Large intestine (tissue), 3 donors: ENCODE data around the gene PCBP3. TPM values are rescaled to one million over a fixed set of nuclear protein-coding genes. Genes with fewer than 3 reads are reported as not detected.

ENCODE experiments used
- DNase-seq, 2 donors: peaks; one replicate each; pipeline versions ENCODE4 v3.0.0 to v3.0.0-alpha.2; 2013
- H3K27ac ChIP-seq: one replicate; pipeline ENCODE4 v1.5.1; 2013; ENCODE audit warnings: low read length
- H3K27me3 ChIP-seq: 2 replicates; pipeline ENCODE4 v1.6.1; 2013; ENCODE audit warnings: low read length; ENCODE audit not compliant: control insufficient read depth, insufficient read depth
- H3K36me3 ChIP-seq: 2 replicates; pipeline ENCODE4 v1.6.1; 2013; ENCODE audit warnings: low read length; ENCODE audit not compliant: control insufficient read depth, insufficient read depth
- H3K4me1 ChIP-seq: one replicate; pipeline ENCODE4 v1.6.1; 2013; ENCODE audit warnings: low read length; ENCODE audit not compliant: control insufficient read depth, insufficient read depth
- H3K4me3 ChIP-seq: one replicate; pipeline ENCODE4 v1.5.1; 2013; ENCODE audit warnings: low read length
- H3K9me3 ChIP-seq: one replicate; pipeline ENCODE4 v1.6.1; 2013; ENCODE audit warnings: mild to moderate bottlenecking, low read depth, low read length, moderate library complexity; ENCODE audit not compliant: control insufficient read depth
- WGBS: methylation state at CpG from one replicate; pipeline ENCODE4 v1.1.5; 2013; ENCODE audit warnings: low lambda C conversion rate; ENCODE audit not compliant: insufficient coverage; 5-methylcytosine and 5-hydroxymethylcytosine counted together
- polyA plus RNA-seq: library from polyadenylated mRNA; unstranded; fragments of 120-200 nt; gene quantifications from one replicate; pipeline ENCODE4 v1.2.1, GENCODE V29; 2013

The PCBP3 gene
- polyA plus RNA-seq, 1 donor, result 7.4 TPM

DNA sequence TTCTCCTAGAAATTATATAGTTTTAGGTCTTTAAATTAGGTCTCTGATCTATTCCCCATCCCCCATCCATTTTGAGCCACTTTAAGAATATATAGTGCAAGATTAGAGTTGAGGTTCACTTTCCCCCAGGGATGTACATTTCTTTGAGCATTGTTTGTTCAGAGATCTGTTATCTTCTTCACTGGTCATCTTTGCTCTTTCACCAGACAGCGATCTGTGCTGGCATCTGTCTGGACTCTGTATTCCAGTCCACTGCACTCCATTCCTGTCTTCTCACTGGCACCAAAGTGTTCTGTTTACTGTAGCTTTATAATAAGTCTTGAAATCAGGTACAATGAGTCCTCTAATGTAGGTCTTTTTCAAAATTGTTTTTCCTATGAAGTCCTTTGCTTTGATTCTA, 112.5 kb downstream of the PCBP3 start:
- DNase-seq, result no peak
- H3K27ac ChIP-seq, result no peak overlapping the region
- 50% methylated on average over 1 of the region's 1 CpG for WGBS

GRCh38 chr21:45756669-45757068, 113.1 kb downstream of the PCBP3 start:
- Histone ChIP-seq H3K4me1 (no peaks in the 10 kb centered on the region), H3K27ac (no peak overlapping the region), H3K36me3 (no peaks in the 10 kb centered on the region), H3K27me3 (no peaks in the 10 kb centered on the region), H3K4me3 (no peak overlapping the region), H3K9me3 (no peaks in the 10 kb centered on the region)
- WGBS, result 92% methylated on average over 2 of the region's 2 CpGs
- no peak for DNase-seq

More for the DNA sequence above, 112.5 kb downstream of the PCBP3 start:
- Histone ChIP-seq H3K36me3 (no peaks in the 10 kb centered on the region), H3K9me3 (no peaks in the 10 kb centered on the region), H3K4me1 (no peaks in the 10 kb centered on the region), H3K27me3 (no peaks in the 10 kb centered on the region), H3K4me3 (no peak overlapping the region)

DNA sequence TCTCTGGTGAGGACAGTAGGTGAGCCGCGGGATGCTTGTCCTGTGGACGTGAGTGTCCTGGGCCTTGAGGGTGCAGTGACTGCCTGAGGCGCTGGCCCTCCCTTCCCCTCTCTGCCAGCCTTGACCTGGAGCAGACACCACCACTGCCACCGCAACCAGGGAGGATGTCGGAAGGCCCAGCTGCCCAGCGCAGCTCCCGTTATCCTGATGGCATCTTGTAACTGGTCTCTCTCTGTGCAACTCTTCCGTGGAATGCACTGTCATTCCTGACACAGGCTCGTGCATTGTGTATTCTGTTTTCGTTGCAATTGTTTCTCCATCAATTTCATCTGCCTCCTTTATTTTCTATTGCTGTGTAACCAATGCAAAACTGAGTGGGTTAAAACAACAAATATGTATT, 118.2 kb downstream of the PCBP3 start:
- H3K9me3 ChIP-seq, result no peaks in the 10 kb centered on the region
- no peak overlapping the region for H3K27ac ChIP-seq
- no peak for DNase-seq
- 100% methylated on average over 1 of the region's 11 CpGs for WGBS
- no peaks in the 10 kb centered on the region for H3K36me3 ChIP-seq
- peaks cover 3% of the 10 kb centered on the region for H3K4me1 ChIP-seq
- H3K4me3 ChIP-seq, result no peak overlapping the region
- H3K27me3 ChIP-seq, result no peaks in the 10 kb centered on the region

DNA sequence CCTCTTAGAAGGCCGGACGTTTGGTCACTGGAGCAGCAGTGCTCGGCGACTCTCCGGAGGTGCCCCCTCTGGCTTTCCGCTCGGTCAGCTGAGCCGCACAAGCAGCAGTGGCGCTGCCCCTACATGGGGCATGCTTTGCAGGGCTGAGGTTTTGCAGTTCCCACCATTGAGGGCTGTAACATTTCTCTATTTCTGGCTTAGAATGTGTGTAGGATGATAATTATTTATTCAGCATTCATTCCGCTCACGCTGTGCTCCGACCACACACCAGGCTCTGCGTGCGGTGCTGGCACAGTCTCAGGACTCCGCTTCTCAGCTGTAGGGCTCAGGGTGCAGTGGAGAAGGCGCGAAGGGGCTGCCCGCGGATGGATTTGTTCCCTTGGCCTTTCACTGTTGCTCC, 119.5 kb downstream of the PCBP3 start:
- peak in 1 of 2 donors; percentile 17 for DNase-seq
- no peaks in the 10 kb centered on the region for H3K36me3 ChIP-seq
- H3K4me1 ChIP-seq, result peaks cover 8% of the 10 kb centered on the region
- no peak overlapping the region for H3K4me3 ChIP-seq
- H3K27me3 ChIP-seq, result no peaks in the 10 kb centered on the region
- H3K9me3 ChIP-seq, result no peaks in the 10 kb centered on the region
- no CpG with 5 or more reads among the region's 19 CpGs for WGBS
- H3K27ac ChIP-seq, result peak overlapping the region; percentile 40

DNA sequence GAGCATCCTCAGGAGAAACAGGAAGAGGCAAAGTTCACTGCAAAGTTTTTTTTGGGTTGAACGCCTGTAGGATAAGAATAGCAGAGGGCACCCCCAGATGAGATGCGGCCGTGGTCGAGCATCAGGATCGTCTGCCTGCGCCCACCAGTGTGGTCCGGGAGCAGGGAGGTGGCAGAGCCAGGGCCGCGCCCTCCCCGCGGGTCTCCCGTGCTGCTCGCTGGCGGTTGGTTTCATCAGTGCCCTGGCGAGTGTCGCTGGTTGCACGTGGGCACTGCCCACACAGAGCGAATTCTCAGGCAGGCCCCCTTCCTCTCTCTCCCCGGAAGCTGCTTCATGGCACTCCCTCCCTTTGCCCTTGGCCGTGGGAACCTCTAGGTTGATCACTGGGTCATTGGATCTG, 120.0 kb downstream of the PCBP3 start:
- Histone ChIP-seq H3K4me3 (no peak overlapping the region), H3K4me1 (peaks cover 8% of the 10 kb centered on the region), H3K27me3 (no peaks in the 10 kb centered on the region), H3K36me3 (no peaks in the 10 kb centered on the region), H3K9me3 (no peaks in the 10 kb centered on the region), H3K27ac (peak overlapping the region; percentile 40)
- WGBS, result no CpG with 5 or more reads among the region's 20 CpGs
- DNase-seq, result no peak

GRCh38 chr21:45764792-45765191, 121.3 kb downstream of the PCBP3 start:
- DNase-seq, result no peak
- H3K27ac ChIP-seq, result no peak overlapping the region
- no peaks in the 10 kb centered on the region for H3K9me3 ChIP-seq
- peaks cover 8% of the 10 kb centered on the region for H3K4me1 ChIP-seq
- H3K36me3 ChIP-seq, result no peaks in the 10 kb centered on the region
- no peak overlapping the region for H3K4me3 ChIP-seq
- no CpG with 5 or more reads among the region's 9 CpGs for WGBS
- no peaks in the 10 kb centered on the region for H3K27me3 ChIP-seq

DNA sequence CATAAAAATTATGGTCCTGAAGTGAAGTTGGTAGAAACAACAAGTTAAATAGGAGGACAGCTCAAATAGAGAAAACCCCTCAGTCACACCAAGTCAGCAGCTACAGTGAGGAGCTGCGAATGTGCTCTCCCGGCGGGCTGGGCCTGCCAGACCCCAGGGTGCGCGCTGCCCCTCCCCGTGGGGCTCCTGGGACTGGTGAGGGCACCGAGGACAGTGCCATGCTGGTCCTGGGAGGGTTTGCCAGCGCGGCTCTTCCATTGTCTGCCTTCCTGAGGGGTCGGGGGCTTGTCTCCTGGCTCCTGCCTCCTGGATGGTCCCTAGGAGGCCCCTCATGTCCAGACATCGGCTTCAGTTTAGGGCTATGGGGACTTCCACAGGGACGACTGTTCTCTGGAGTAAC, 121.8 kb downstream of the PCBP3 start:
- Histone ChIP-seq H3K36me3 (no peaks in the 10 kb centered on the region), H3K4me1 (peaks cover 8% of the 10 kb centered on the region), H3K27me3 (no peaks in the 10 kb centered on the region), H3K4me3 (no peak overlapping the region), H3K9me3 (no peaks in the 10 kb centered on the region), H3K27ac (no peak overlapping the region)
- no peak for DNase-seq
- no CpG with 5 or more reads among the region's 12 CpGs for WGBS

DNA sequence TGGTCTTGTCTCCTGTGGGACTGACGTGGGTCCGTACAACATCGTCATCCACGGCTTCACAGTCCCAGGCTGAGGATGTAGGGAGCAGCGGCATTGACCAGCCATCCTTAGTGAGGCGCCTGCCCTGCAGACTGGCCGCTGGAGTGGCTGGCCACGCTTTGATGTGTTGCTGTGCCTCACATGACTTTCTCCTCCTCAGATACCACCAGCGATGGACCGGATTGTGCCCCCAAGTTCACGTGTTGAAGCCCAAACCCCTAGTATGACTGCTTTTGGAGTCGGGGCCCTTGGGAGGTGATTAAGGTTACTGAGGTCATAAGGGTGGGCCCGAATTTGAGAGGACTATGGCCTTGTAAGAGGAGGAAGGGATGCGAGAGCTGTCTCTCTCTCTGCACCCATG, 122.5 kb downstream of the PCBP3 start:
- WGBS, result no CpG with 5 or more reads among the region's 14 CpGs
- Histone ChIP-seq H3K27me3 (no peaks in the 10 kb centered on the region), H3K9me3 (no peaks in the 10 kb centered on the region), H3K4me3 (no peak overlapping the region), H3K27ac (no peak overlapping the region), H3K36me3 (no peaks in the 10 kb centered on the region), H3K4me1 (peaks cover 8% of the 10 kb centered on the region)
- DNase-seq, result no peak

DNA sequence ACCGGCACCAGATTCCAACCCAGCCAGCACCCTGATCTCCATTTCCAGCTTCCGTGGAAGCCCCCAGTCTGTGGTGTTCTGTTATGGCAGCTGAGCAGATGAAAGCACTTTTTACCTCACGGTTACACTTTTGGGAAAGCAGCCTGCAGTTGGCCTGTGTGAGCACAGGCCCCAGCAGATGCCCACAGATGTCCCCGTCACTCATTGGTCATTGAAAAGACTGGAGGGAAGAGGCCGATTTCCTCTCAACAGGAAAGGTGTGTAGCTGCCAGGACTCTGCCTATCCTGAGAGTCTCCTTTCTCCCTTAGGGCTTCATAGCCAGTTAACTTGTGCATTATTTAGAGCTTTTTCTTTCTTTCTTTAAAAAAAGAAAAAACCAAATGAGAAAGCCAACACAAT, 123.0 kb downstream of the PCBP3 start:
- Histone ChIP-seq H3K4me3 (no peak overlapping the region), H3K9me3 (no peaks in the 10 kb centered on the region), H3K27ac (no peak overlapping the region), H3K4me1 (peaks cover 8% of the 10 kb centered on the region), H3K27me3 (no peaks in the 10 kb centered on the region), H3K36me3 (no peaks in the 10 kb centered on the region)
- WGBS, result no CpG with 5 or more reads among the region's 5 CpGs
- DNase-seq, result no peak

DNA sequence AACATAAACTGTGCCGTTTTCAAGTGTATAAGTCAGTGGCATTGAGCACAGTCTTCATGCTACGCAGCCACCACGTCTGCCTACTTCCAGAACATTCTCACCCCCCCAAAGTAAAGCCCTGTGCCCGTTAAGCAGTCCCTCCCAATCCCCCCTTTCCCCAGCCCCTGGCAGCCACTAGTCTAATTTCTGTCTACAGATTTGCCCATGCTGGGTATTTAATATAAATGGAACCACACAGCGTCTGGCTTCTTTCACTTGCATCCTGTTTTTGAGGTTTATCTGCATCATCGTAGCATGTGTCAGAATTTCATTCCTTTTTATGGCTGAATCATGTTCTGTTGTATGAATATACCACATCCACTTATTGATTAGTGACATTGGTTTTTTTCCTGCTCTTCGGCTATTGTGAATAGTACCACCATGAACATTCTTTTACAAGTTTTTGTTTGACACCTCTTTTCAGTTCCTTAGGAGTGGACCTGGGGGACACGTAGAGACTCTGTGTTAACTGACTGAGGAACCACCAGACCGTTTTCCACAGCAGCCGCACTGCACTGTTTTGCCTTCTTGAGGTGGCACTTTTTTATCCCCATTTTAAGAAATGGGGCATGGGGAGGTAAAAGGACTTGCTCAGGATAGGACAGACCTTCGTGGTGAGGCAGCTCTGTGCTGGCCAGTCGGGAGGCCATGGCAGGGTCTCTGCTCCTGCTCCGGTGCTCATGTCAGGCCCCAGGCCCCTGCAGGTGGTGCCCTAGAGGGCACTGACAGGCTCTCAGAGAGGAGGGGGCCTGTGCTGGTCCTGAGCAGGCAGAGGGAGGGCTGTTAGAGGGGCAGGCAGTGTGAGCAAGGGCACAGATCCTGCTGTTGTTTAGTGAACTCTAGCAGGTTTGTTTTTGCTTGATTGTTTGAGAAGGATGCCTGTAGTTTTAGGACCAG, 123.8 kb downstream of the PCBP3 start:
- H3K36me3 ChIP-seq, result no peaks in the 10 kb centered on the region
- peaks cover 8% of the 10 kb centered on the region for H3K4me1 ChIP-seq
- peak overlapping the region; percentile 51 for H3K27ac ChIP-seq
- DNase-seq, result no peak
- WGBS, result 92% methylated on average over 2 of the region's 13 CpGs
- H3K4me3 ChIP-seq, result no peak overlapping the region
- H3K9me3 ChIP-seq, result no peaks in the 10 kb centered on the region
- no peaks in the 10 kb centered on the region for H3K27me3 ChIP-seq
